Measurements from ENCODE around the gene AP3M1. TPM values are rescaled to one million over a fixed set of nuclear protein-coding genes. Genes with fewer than 3 reads are reported as not detected.
A peak's percentile ranks its signal among the peaks of the same experiment; 100 is the strongest.

The AP3M1 gene
- 31.9 TPM for total RNA-seq (2013)
- polyA plus RNA-seq (10 to 100 TPM; 17.5 to 32.0 (median 23.2) TPM), polyA minus RNA-seq (10.1 and 17.0 TPM in 2 replicates), total RNA-seq (14.9 to 74.9 (median 42.2) reads per million in 11 experiments)

GRCh38 chr10:74150204-74150989, at the start of gene AP3M1:
Gene AP3M1, minus strand, starts transcription at chr10:74150828. Its CDS starts 12,449 bp downstream, at chr10:74138379.
- no peaks in the 10 kb centered on the region for H3K27me3 ChIP-seq (ENCODE audit: control insufficient read depth in 2 of 2, insufficient read depth in 2 of 2, low read length in 2 of 2)

More at GRCh38 chr10:74150204-74150989, at the start of gene AP3M1:
- peaks cover 41% of the 10 kb centered on the region for H3K4me1 Mint-ChIP-seq
- TF ChIP-seq CTCF (IDR thresholded peaks at IDR 0.05) = no peak
- no peaks in the 10 kb centered on the region for H3K9me3 Mint-ChIP-seq
- intact Hi-C loops (cut with micrococcal nuclease) = loop anchor here (5.0 to 10.0 kb wide), 5 partner anchors 37 to 674 kb away; partner anchors contain the start of gene KAT6B (in 2 of the 2)
- peaks cover 29% of the 10 kb centered on the region for H4K20me1 ChIP-seq (ENCODE audit: insufficient read depth, low read length)
- peak within 1 kb of the TSS; percentile 77 to 99 for H3K27ac ChIP-seq (ENCODE audit: low read depth in 1 of 2, low read length in 2 of 2)
- H2AFZ ChIP-seq (ENCODE audit: insufficient read depth, low read depth, low read length, poor library complexity, severe bottlenecking) = peak within 1 kb of the TSS; percentile 95
- H3K4me3 ChIP-seq (replicated peaks in 1 of 3; ENCODE audit: low read depth in 2 of 3, low read length in 3 of 3) = peak within 1 kb of the TSS; percentile 59 to 99 (median 86)
- peaks cover 29 to 32% of the 10 kb centered on the region in 2 donors for H3K4me1 ChIP-seq (ENCODE audit: control insufficient read depth in 1 of 2, insufficient read depth in 2 of 2, low read length in 2 of 2)
- H3K27me3 Mint-ChIP-seq (ENCODE audit: low read depth in 3 of 3) = peaks cover 0 to 4% (median 0%) of the 10 kb centered on the region in 3 donors
- peaks cover 9 to 27% of the 10 kb centered on the region in 2 donors for H3K36me3 Mint-ChIP-seq
- no peak within 1 kb of the TSS for H3K27ac Mint-ChIP-seq
- H3K4me2 ChIP-seq (replicated peaks; ENCODE audit: extremely low read depth, low read length, poor library complexity, severe bottlenecking) = peak within 1 kb of the TSS; percentile 98
- H3K36me3 ChIP-seq (replicated peaks in 1 of 2; ENCODE audit: control insufficient read depth in 1 of 2, insufficient read depth in 2 of 2, low read length in 2 of 2) = peaks cover 5 to 31% of the 10 kb centered on the region in 2 donors
- peak in 1 of 3 donors; percentile 26 for DNase-seq
- H3K9ac ChIP-seq (ENCODE audit: insufficient read depth, low read length, poor library complexity, severe bottlenecking) = peak within 1 kb of the TSS; percentile 97
- H3K79me2 ChIP-seq (ENCODE audit: insufficient read depth, low read length) = peaks cover 92% of the 10 kb centered on the region
- H3K4me3 Mint-ChIP-seq = no peak within 1 kb of the TSS
- no peaks in the 10 kb centered on the region for H3K9me3 ChIP-seq (replicated peaks in 1 of 2; ENCODE audit: control insufficient read depth in 1 of 2, insufficient read depth in 1 of 2, low read length in 2 of 2)
- under 1% methylated on average over 21 of the region's 32 CpGs for WGBS (ENCODE audit: insufficient coverage)
